ENCODE measurements around the gene PCDHB6.
"Not testable (repeated sequence)": the region's sequence is repeated elsewhere in the genome, so short reads cannot be mapped to it uniquely, and the experiment has no call there.

Gene PCDHB6

GRCh38 chr5:141180313-141180712, 30.5 kb downstream of the PCDHB6 start:
- no peak for DNase-seq (ENCODE audit: low read depth)
- H3K4me3 ChIP-seq (ENCODE audit: low read depth, low read length), result no peak overlapping the region
- no peak for TF ChIP-seq CTCF (IDR thresholded peaks at IDR 0.05; ENCODE audit: insufficient read depth, low read depth, low read length, missing control alignments)

- DNase-seq (ENCODE audit: low read depth), result peak; percentile 2
- H3K4me3 ChIP-seq (ENCODE audit: low read depth, low read length), result no peak within 1 kb of the TSS
- TF ChIP-seq CTCF (IDR thresholded peaks at IDR 0.05; ENCODE audit: insufficient read depth, low read depth, low read length, missing control alignments), result no peak
Observed at GRCh38 chr5:141182248-141182647, 32.4 kb downstream of the PCDHB6 start, which contains the start of gene PCDHB16. TSS of gene PCDHB16 (plus strand) at chr5:141182387. CDS start at chr5:141182560, 173 bp downstream.

GRCh38 chr5:141184117-141184855, 34.4 kb downstream of the PCDHB6 start:
- H3K4me3 ChIP-seq (ENCODE audit: low read depth, low read length); DNase-seq (ENCODE audit: low read depth): not testable (repeated sequence)

DNA sequence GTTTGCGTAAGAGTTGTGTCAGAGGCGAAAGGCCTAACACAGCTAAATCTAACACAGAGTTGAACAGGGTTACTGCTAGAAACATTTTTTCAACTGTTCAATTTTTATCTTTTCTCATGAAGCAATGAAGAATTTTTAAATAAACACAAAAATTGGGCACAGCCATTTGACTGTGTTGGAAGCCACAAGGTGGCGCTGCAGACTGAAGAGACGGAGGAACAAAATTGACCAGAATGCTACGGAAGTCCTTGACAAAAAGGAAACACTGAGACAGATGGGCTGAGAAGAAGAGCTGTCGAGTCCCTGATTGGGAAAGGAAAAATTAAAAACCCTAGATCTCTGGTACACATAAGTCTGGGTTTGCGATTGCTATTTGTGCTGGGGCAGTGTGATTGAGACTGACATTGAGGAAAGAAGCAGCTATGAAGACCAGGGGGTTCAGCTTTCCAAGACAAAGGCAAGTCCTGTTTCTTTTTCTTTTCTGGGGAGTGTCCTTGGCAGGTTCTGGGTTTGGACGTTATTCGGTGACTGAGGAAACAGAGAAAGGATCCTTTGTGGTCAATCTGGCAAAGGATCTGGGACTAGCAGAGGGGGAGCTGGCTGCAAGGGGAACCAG, 37.1 kb downstream of the PCDHB6 start, which contains the start of gene PCDHB9:
TSS of gene PCDHB9 (plus strand) at position 265 of the 616 bp plus-strand sequence. CDS start at position 423, 158 bp downstream.
- peak; percentile 39 for TF ChIP-seq CTCF (IDR thresholded peaks at IDR 0.05; ENCODE audit: insufficient read depth, low read depth, low read length, missing control alignments)
- peak; percentile 40 for DNase-seq (ENCODE audit: low read depth)
- peak within 1 kb of the TSS; percentile 40 for H3K4me3 ChIP-seq (ENCODE audit: low read depth, low read length)

GRCh38 chr5:141188682-141189081, 38.8 kb downstream of the PCDHB6 start:
- not testable (repeated sequence) for H3K4me3 ChIP-seq (ENCODE audit: low read depth, low read length); DNase-seq (ENCODE audit: low read depth)

- not testable (repeated sequence) for DNase-seq (ENCODE audit: low read depth); H3K4me3 ChIP-seq (ENCODE audit: low read depth, low read length)
Observed at GRCh38 chr5:141189131-141189530, 39.3 kb downstream of the PCDHB6 start.

GRCh38 chr5:141192110-141192725, 42.4 kb downstream of the PCDHB6 start, which contains the start of gene PCDHB10:
TSS of gene PCDHB10 (plus strand) at chr5:141192353. CDS start at chr5:141192553, 200 bp downstream.
- DNase-seq (ENCODE audit: low read depth), result peak; percentile 2
- peak; percentile 28 for TF ChIP-seq CTCF (IDR thresholded peaks at IDR 0.05; ENCODE audit: insufficient read depth, low read depth, low read length, missing control alignments)
- no peak within 1 kb of the TSS for H3K4me3 ChIP-seq (ENCODE audit: low read depth, low read length)

DNA sequence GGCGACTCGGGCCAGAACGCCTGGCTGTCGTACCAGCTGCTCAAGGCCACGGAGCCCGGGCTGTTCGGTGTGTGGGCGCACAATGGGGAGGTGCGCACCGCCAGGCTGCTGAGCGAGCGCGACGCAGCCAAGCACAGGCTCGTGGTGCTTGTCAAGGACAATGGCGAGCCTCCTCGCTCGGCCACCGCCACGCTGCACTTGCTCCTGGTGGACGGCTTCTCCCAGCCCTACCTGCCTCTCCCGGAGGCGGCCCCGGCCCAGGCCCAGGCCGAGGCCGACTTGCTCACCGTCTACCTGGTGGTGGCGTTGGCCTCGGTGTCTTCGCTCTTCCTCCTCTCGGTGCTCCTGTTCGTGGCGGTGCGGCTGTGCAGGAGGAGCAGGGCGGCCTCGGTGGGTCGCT, 44.5 kb downstream of the PCDHB6 start:
- H3K4me3 ChIP-seq (ENCODE audit: low read depth, low read length); DNase-seq (ENCODE audit: low read depth): not testable (repeated sequence)

GRCh38 chr5:141196363-141196762, 46.5 kb downstream of the PCDHB6 start:
- DNase-seq (ENCODE audit: low read depth), result no peak
- no peak for TF ChIP-seq CTCF (IDR thresholded peaks at IDR 0.05; ENCODE audit: insufficient read depth, low read depth, low read length, missing control alignments)
- H3K4me3 ChIP-seq (ENCODE audit: low read depth, low read length), result no peak overlapping the region
